Measurements from ENCODE around the gene PTEN. TPM values are rescaled to one million over a fixed set of nuclear protein-coding genes. Genes with fewer than 3 reads are reported as not detected.
A peak's percentile ranks its signal among the peaks of the same experiment; 100 is the strongest.
"Not testable (repeated sequence)": the region's sequence is repeated elsewhere in the genome, so short reads cannot be mapped to it uniquely, and the experiment has no call there.

Gene PTEN
- total RNA-seq, 6 experiments from 2014 or later, result 49.3 to 72.7 (median 63.5) TPM

- TF ChIP-seq CTCF (IDR thresholded peaks at IDR 0.05), result no peak
- peaks cover 36% of the 10 kb centered on the region for H3K4me1 Mint-ChIP-seq (ENCODE audit: low read depth)
- H3K27me3 Mint-ChIP-seq (ENCODE audit: insufficient read depth), result peaks cover 3% of the 10 kb centered on the region; the same call in 1 of the 2 replicates
- peak overlapping the region; percentile 96 for H3K4me3 Mint-ChIP-seq
- H3K27ac Mint-ChIP-seq, result peak overlapping the region; percentile 81
- DNase-seq, result no peak
- H3K36me3 Mint-ChIP-seq (ENCODE audit: low read depth), result peaks cover 40% of the 10 kb centered on the region
- no peaks in the 10 kb centered on the region for H3K9me3 Mint-ChIP-seq
Measured at GRCh38 chr10:87864496-87865059, 1.2 kb downstream of the PTEN start.

GRCh38 chr10:87865241-87865881 lies 1.9 kb downstream of the PTEN start:
- no peak for TF ChIP-seq CTCF (IDR thresholded peaks at IDR 0.05)
- H3K9me3 Mint-ChIP-seq, result no peaks in the 10 kb centered on the region
- peaks cover 37% of the 10 kb centered on the region for H3K4me1 Mint-ChIP-seq (ENCODE audit: low read depth)
- peak overlapping the region; percentile 96 for H3K4me3 Mint-ChIP-seq
- H3K27me3 Mint-ChIP-seq (ENCODE audit: insufficient read depth), result peaks cover 3% of the 10 kb centered on the region; the same call in 1 of the 2 replicates
- peaks cover 40% of the 10 kb centered on the region for H3K36me3 Mint-ChIP-seq (ENCODE audit: low read depth)
- peak overlapping the region; percentile 81 for H3K27ac Mint-ChIP-seq
- no peak for DNase-seq

- peaks cover 37% of the 10 kb centered on the region for H3K4me1 Mint-ChIP-seq (ENCODE audit: low read depth)
- H3K27me3 Mint-ChIP-seq (ENCODE audit: insufficient read depth), result peaks cover 3% of the 10 kb centered on the region; the same call in 1 of the 2 replicates
- H3K9me3 Mint-ChIP-seq, result no peaks in the 10 kb centered on the region
- H3K4me3 Mint-ChIP-seq, result peak overlapping the region; percentile 96
- H3K27ac Mint-ChIP-seq, result peak overlapping the region; percentile 83
- DNase-seq, result no peak
- H3K36me3 Mint-ChIP-seq (ENCODE audit: low read depth), result peaks cover 45% of the 10 kb centered on the region
- no peak for TF ChIP-seq CTCF (IDR thresholded peaks at IDR 0.05)
Measured at GRCh38 chr10:87866412-87866974, 3.1 kb downstream of the PTEN start.

GRCh38 chr10:87867453-87867852 lies 4.0 kb downstream of the PTEN start:
- H3K27ac Mint-ChIP-seq, result peak overlapping the region; percentile 83
- no peak for DNase-seq
- peaks cover 43% of the 10 kb centered on the region for H3K4me1 Mint-ChIP-seq (ENCODE audit: low read depth)
- H3K36me3 Mint-ChIP-seq (ENCODE audit: low read depth), result peaks cover 47% of the 10 kb centered on the region
- peak overlapping the region; percentile 96 for H3K4me3 Mint-ChIP-seq
- no peaks in the 10 kb centered on the region for H3K9me3 Mint-ChIP-seq
- no peaks in the 10 kb centered on the region; the same call in 1 of the 2 replicates for H3K27me3 Mint-ChIP-seq (ENCODE audit: insufficient read depth)
- no peak for TF ChIP-seq CTCF (IDR thresholded peaks at IDR 0.05)

GRCh38 chr10:87868277-87868676 lies 4.9 kb downstream of the PTEN start:
- no peak for TF ChIP-seq CTCF (IDR thresholded peaks at IDR 0.05)
- Mint-ChIP-seq H3K4me3 (peak overlapping the region; percentile 96), H3K27ac (peak overlapping the region; percentile 66), H3K36me3 (ENCODE audit: low read depth) (peaks cover 52% of the 10 kb centered on the region), H3K9me3 (no peaks in the 10 kb centered on the region), H3K4me1 (ENCODE audit: low read depth) (peaks cover 51% of the 10 kb centered on the region), H3K27me3 (ENCODE audit: insufficient read depth) (no peaks in the 10 kb centered on the region)
- DNase-seq, result no peak

GRCh38 chr10:87869139-87869538 lies 5.7 kb downstream of the PTEN start:
- not testable (repeated sequence) for H3K27me3 Mint-ChIP-seq (ENCODE audit: insufficient read depth); H3K9me3 Mint-ChIP-seq; DNase-seq
- H3K4me3 Mint-ChIP-seq, result peak overlapping the region; percentile 96
- peaks cover 60% of the 10 kb centered on the region for H3K4me1 Mint-ChIP-seq (ENCODE audit: low read depth)
- H3K27ac Mint-ChIP-seq, result peak overlapping the region; percentile 66; the same call in 1 of the 2 replicates
- H3K36me3 Mint-ChIP-seq (ENCODE audit: low read depth), result peaks cover 52% of the 10 kb centered on the region

Measured in HFFc6 (cell line).